HG03039 (cell line): Measurements from ENCODE around the gene ARHGAP24.
"Not testable (repeated sequence)": the region's sequence is repeated elsewhere in the genome, so short reads cannot be mapped to it uniquely, and the experiment has no call there.

Experiments
- ATAC-seq: cut with Tn5 transposase; IDR thresholded peaks from one replicate; pipeline ENCODE4 v1.9.1; 2021; ENCODE audit warnings: mild to moderate bottlenecking, moderate library complexity; ENCODE audit not compliant: unreplicated experiment

Gene ARHGAP24

DNA sequence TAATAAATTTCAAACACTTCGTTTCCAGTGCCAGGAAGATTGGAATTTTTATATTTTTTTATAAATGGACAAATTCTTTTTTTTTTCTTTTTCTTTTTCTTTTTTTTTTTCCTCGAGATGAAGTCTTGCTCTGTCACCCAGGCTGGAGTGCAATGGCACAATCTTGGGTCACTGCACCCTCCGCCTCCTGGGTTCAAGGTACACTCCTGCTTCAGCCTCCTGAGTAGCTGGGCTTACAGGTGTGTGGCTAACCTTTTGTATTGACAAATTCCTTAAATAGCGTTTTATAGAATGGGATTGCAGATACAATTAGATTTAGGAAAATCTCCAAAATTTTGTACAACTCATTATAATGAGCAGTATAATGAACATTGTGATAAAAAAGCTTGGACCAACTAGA lies 328.9 kb downstream of the ARHGAP24 start:
- no peak for ATAC-seq

GRCh38 chr4:85805891-85806290 lies 330.9 kb downstream of the ARHGAP24 start:
- ATAC-seq, result no peak

GRCh38 chr4:85806334-85806733 lies 331.4 kb downstream of the ARHGAP24 start:
- no peak for ATAC-seq

DNA sequence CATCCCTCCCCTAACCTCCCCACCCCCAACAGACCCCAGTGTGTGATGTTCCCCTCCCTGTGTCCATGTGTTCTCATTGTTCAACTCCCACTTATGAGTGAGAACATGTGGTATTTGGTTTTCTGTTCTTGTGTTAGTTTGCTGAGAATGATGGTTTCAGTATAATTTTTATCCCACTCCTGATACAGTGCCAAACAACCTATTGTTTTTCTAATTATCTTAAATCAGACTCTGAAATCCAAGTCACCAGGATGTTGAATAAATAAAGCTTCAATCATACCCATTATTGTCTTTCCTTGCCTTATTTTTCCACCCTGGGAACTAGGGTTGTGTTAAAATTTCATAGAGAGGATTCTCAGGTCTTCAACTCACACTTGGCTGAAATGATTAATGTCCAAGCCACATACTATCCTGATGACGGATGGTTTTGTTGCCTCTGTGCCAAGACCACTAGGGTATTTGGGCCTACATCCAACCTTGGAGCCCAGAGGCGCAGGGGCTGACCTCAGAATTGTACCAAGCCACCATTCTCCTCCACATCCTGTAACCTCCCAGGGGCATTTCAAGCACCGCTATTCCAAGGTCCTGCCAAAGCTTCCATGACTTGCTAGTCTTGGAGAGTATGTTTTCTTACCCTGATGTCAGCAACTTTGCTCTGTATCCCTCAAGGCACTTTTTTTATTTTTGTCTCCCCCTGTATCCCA lies 332.4 kb downstream of the ARHGAP24 start:
- ATAC-seq, result no peak

DNA sequence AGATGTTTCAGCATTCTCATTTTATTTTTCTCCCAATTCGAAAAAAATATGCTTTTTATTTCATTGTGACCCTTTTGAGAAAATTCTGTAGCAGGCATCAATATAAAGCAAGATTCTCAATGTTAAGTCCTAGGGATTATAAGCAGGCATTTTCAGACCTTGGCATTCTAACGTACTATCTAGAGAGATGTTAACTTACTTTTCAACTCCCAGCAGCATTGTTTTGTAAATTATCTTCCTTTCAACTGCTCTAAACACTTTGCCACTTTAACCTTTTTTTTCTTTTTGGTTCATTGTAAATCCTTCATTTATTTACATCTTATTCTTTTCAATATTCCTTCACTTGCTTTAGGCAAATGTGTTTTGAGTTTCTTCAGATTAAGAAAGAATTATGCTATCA lies 333.2 kb downstream of the ARHGAP24 start:
- no peak for ATAC-seq

DNA sequence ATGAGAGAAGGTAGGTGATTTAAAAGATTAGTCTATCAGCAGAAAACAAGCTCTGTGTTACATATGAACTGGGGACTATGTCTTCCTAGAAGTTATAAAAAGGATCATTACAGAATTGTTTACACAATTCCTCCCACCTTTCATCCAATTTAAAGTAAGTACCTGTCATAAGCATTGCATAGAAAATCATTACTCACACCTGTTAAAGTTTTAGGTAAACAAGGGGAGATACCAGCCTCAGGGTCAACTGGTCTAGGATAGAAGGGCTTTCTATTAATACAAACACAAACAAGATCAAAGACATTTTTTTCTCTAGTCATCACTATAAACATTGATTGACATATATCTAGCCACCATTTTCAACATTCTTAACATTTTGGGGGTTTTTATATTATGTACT lies 333.9 kb downstream of the ARHGAP24 start:
- ATAC-seq, result no peak

DNA sequence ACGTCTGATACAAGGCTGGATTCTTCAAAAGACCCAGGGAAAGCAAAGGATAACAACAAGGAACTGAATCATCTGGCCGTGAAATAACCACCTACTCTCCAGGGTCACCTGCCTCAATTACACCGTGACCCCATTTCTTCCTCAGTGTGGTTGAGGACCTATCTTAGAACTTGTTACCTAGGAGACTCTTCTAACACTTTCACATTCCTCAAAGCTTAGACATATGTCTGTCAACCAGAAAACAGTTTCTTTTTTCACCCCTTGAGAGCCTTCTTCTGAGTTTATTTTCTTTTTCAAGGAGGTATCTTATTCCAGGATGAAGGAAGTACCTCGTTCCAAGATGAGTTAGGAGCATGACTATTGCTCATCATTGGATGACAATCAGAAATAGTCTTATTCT lies 337.8 kb downstream of the ARHGAP24 start:
- ATAC-seq, result no peak

DNA sequence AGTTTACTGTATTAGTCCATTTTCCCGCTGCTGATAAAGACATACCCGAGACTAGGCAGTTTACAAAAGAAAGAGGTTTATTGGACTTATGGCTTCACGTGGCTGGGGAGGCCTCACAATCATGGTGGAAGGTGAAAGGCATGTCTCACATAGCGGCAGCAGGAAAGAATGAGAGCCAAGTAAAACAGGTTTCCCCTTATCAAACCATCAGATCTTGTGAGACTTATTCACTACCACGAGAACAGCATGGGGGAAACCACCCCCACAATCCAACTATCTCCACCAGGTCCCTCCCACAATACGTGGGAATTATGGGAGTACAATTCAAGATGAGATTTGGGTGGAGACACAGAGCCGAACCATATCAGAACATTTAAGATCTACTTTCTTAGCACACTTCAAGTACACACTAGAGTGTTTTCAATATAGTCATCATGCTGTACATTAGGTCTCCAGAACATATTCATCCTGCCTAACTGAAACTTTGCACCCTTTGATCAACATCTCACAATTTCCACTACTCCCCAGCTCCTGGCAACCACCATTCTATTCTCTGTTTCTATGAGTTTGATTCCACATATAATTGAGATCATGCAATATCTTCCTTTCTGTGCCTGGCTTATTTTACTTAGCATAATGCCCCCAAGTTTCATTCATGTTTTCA lies 341.0 kb downstream of the ARHGAP24 start:
- no peak for ATAC-seq

- no peak for ATAC-seq
Measured at GRCh38 chr4:85818700-85819099, 343.8 kb downstream of the ARHGAP24 start.

DNA sequence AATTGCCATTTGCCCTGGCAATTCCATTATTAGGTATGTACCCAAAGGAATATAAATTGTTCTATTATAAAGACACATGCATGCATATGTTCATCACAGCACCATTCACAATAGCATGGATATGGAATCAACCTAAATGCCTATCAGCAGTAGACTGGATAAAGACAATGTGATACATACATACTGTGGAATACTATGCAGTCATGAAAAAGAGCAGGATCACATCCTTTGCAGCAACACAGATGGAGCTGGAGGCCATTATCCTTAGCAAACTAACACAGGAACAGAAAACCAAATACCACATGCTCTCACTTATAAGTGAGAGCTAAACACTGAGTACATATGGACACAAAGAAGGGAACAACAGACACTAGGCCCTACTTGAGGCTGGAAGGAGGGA lies 345.2 kb downstream of the ARHGAP24 start:
- ATAC-seq, result not testable (repeated sequence)

DNA sequence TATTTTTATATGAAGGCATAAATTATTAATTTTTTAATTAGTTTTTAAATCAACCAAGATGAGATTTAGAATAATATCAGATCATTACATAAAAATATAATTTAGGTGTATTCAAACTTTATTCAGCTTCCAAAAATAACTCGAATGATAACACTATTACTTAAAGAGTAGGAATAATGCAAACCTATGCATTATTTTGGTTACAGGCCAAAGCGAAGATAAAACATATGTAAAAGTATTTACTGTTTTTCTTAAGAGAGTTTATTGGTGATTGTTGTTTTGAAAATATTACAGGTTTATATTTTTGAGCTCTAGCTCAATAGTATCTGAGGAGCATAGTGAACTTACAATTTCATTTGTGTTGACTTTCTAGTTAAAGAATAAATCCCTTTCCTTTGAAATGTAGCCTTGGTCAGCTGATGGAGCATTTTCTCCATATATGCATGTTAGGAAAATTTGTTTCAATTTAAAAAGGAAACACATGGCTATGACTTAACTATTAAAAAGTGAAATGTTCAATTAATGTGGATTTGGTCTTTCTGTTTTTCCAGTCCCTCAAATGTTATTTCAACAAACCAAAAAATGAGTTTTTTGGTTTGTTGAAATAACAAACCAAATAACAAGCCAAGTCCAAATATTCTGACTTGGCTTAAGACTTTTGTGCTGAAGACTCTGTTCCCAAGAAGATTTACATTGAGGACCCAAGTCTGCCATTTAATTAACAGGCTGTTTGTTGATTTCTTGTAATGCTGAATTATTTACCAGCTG lies 346.9 kb downstream of the ARHGAP24 start:
- ATAC-seq, result no peak

DNA sequence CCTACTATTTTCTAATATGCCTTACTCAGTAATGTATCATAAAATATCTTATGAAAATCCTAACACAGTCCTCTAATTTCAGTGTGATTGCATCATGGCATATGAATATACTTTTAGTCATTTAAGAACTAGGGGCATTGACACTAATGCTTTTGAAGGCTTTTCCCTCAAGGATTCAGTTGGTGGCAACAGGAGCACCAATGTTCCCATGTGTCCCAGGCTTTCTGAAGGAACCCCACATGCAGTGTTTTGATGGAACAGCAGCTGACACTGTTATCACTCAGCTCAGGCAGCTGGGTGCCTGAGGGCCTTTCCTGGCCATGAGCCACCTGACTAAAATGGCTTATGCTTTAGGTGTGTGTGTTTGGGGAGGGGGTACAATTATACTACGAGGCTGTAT lies 348.3 kb downstream of the ARHGAP24 start:
- ATAC-seq, result no peak

DNA sequence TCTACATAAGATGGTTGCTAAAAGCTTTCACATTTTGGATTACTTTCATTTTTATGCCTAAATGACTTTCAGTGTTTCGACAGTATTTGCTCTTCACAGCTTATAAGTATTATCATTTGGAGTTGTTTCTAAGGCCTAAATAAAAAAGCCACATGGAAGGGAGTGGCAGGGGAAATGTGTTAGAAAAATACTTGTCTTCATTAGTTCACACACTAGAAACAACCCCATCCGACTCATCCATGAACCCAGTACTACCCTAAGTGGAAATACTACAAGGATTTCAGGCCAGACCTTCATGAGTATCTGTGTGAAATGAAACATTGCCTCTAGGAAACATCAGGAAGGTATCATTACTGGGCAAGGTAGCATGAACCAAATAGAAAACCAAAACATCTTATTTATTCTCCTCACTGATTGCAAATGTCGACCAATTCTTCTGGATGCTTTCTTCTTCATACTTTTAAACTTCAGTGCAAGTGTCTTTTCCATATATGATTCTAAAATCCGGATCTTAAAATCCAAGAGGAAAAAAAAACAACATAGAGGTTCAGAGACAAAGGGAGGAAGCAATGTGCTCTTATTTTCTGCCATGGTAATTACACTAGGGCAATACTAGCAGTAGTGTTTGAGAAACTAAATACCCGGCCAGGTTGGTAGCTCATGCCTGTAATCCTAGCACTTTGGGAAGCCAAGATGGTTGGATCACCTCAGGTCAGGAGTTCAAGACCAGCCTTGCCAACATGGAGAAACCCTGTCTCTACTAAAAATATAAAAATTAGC lies 349.4 kb downstream of the ARHGAP24 start:
- ATAC-seq, result no peak

DNA sequence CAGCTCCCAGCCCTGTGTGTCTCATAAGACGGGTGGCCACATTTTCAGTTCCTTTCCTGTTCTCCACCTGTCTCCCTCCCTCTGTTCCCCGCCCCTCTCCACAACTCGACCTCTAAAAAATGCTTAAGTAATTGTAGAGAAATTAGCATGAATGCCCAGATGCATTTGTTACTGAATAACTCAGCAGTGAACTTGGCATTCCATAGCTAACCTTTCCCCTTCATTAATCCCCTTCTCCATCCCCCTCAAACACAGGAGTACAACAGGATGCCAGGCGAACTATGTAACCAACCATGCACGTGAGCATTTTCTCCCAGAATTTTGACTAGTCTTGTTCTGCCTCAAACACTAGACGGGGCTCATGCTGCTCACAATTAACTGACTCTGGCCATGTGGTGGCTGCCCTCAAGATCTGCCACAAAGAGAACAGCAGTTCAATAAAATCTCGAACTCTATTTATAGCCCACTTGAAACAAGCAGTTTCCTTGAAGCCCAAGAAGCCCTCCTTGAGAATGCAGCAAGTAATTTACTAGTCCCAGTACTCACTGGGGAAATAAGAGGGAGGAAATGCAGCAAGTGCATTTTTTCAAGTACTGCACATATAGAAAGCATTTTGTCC lies 351.2 kb downstream of the ARHGAP24 start:
- no peak for ATAC-seq

- no peak for ATAC-seq
Measured at GRCh38 chr4:85828027-85828890, 353.3 kb downstream of the ARHGAP24 start.

GRCh38 chr4:85829276-85830051 lies 354.5 kb downstream of the ARHGAP24 start:
- ATAC-seq, result no peak

- ATAC-seq, result no peak
Measured at GRCh38 chr4:85831647-85832046, 356.7 kb downstream of the ARHGAP24 start.

DNA sequence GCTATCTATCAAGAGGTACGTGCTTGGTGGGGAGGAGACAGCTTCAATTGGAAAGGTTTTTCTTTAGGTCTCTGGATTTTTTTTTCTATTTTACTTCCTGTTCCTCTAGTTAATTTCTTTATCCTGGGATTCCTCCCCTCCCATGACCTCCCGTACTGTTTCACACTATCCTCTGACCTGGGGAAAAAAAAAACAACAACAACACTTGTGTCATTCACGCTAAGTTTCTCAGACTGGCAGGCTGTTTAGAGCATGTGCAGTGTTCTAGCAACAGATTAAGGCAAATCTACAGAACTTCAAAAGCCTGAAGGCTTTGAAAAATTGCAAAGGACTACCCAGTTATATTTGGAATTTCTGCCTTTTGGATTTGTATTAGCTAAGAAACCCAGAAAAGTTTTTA lies 358.4 kb downstream of the ARHGAP24 start:
- no peak for ATAC-seq

GRCh38 chr4:85834934-85835333 lies 360.0 kb downstream of the ARHGAP24 start:
- no peak for ATAC-seq
